HepG2 (cell line): ENCODE results near the gene OR6C75. TPM values are rescaled to one million over a fixed set of nuclear protein-coding genes. Genes with fewer than 3 reads are reported as not detected.

ENCODE experiments used
- ATAC-seq: fragments of 200-7000 bp; cut with Tn5 transposase; 3 replicates; pipeline ENCODE4 v1.9.1; 2020; ENCODE audit warnings: mild to moderate bottlenecking, moderate library complexity
- BruUV-seq: library from RNA; stranded (reverse); fragments of 400-500 nt; replicated peaks from 2 replicates; lab custom pipeline; 2021; lab: Mats Ljungman, UMichigan
- CTCF ChIA-PET: fragments of 300-600 bp; formaldehyde crosslinking; extraction: SDS; loops from one replicate; lab custom pipeline; 2021; ENCODE audit warnings: low total read pairs, inconsistent platforms, low intra/inter-chr PET ratio; lab: Yijun Ruan, JAX
- POLR2A ChIA-PET: fragments of 350-600 bp; sonication (Branson Sonifier 250); formaldehyde crosslinking; loops from one replicate; lab custom pipeline; 2020; ENCODE audit warnings: antibody characterized with exemption, inconsistent platforms; lab: Yijun Ruan, JAX
- DNase-seq: peaks from one replicate; pipeline ENCODE4 v3.0.0-alpha.2; 2015; ENCODE audit warnings: low spot score
- FAIRE-seq: peaks from 3 replicates; lab custom pipeline; 2011; peaks lifted over from hg19 to GRCh38; lab: Jason Lieb, UNC
- H2AFZ ChIP-seq: one replicate; pipeline ENCODE4 v1.6.1; 2011; ENCODE audit warnings: low read length, inconsistent platforms
- H3K27ac ChIP-seq: fragments of 300-600 bp; 3 replicates; pipeline ENCODE4 v1.8.0; 2011; ENCODE audit warnings: mixed run types, mild to moderate bottlenecking, mixed read lengths, low read length, inconsistent platforms; ENCODE audit not compliant: insufficient read depth; ENCODE audit errors: extremely low read length
- H3K27me3 ChIP-seq, 2 experiments: fragments of 200-600 bp in 1 of 2; 2 replicates in 1 of 2; 3 replicates in 1 of 2; pipeline versions ENCODE4 v1.6.0 to v1.8.0; 2011; ENCODE audit warnings: low read length in 2 of 2, mild to moderate bottlenecking in 2 of 2, moderate library complexity in 2 of 2, inconsistent platforms in 1 of 2; ENCODE audit not compliant: insufficient read depth in 2 of 2, control insufficient read depth in 1 of 2
- H3K36me3 ChIP-seq, 2 experiments: fragments of 200-600 bp in 1 of 2; replicated peaks in 1 of 2; 2 replicates in 1 of 2; 3 replicates in 1 of 2; pipeline versions ENCODE4 v1.5.1 to v1.8.0; 2011; ENCODE audit warnings: low read length in 2 of 2, inconsistent platforms in 1 of 2; ENCODE audit not compliant: insufficient read depth in 2 of 2, control insufficient read depth in 1 of 2
- H3K4me1 ChIP-seq: 2 replicates; pipeline ENCODE4 v1.5.1; 2012; ENCODE audit warnings: low read length, inconsistent platforms; ENCODE audit not compliant: insufficient read depth
- H3K4me2 ChIP-seq: 2 replicates; pipeline ENCODE4 v1.6.0; 2011; ENCODE audit warnings: low read depth, low read length, inconsistent platforms
- H3K4me3 ChIP-seq, 3 experiments: fragments of 200-600 bp in 1 of 3; sonication (generic), shearing (Covaris generic) in 1 of 3; replicated peaks in 1 of 3; 2 replicates each; pipeline ENCODE4 v1.5.1; 2011 to 2016; ENCODE audit warnings: low read length in 3 of 3, inconsistent platforms in 2 of 3, low read depth in 2 of 3, mild to moderate bottlenecking in 2 of 3, control low read depth in 1 of 3, mixed read lengths in 1 of 3; ENCODE audit not compliant: insufficient read depth in 1 of 3
- H3K79me2 ChIP-seq: one replicate; pipeline ENCODE4 v1.6.1; 2011; ENCODE audit warnings: low read length, inconsistent platforms; ENCODE audit not compliant: insufficient read depth
- H3K9ac ChIP-seq: 2 replicates; pipeline ENCODE4 v1.6.0; 2011; ENCODE audit warnings: mild to moderate bottlenecking, low read depth, low read length, inconsistent platforms; ENCODE audit not compliant: insufficient read depth
- H3K9me3 ChIP-seq: 2 replicates; pipeline ENCODE4 v1.5.1; 2012; ENCODE audit warnings: mild to moderate bottlenecking, low read length
- H4K20me1 ChIP-seq: 2 replicates; pipeline ENCODE4 v1.6.0; 2011; ENCODE audit warnings: inconsistent platforms, mild to moderate bottlenecking, low read length, moderate library complexity; ENCODE audit not compliant: insufficient read depth
- GFI1 ChIP-seq: sonication (generic); formaldehyde crosslinking; IDR thresholded peaks from 2 replicates; pipeline ENCODE4 v1.5.0; 2020; ENCODE audit warnings: missing genetic modification reagents, mild to moderate bottlenecking, borderline replicate concordance
- HDAC2 ChIP-seq: sonication (generic); formaldehyde crosslinking; IDR thresholded peaks from 2 replicates; pipeline ENCODE4 v1.4.0; 2020; ENCODE audit warnings: missing genetic modification reagents
- MXD3 ChIP-seq: IDR thresholded peaks from 2 replicates; pipeline ENCODE4 v1.6.1; 2016; ENCODE audit warnings: mild to moderate bottlenecking, missing biosample characterization, missing genetic modification reagents
- PHF8 ChIP-seq: sonication (generic); formaldehyde crosslinking; IDR thresholded peaks from 2 replicates; pipeline ENCODE4 v1.5.0; 2020; ENCODE audit warnings: missing genetic modification reagents
- THAP11 ChIP-seq: IDR thresholded peaks from 2 replicates; pipeline ENCODE4 v1.6.1; 2016; ENCODE audit warnings: missing biosample characterization, missing genetic modification reagents
- ZNF20 ChIP-seq: sonication (generic); formaldehyde crosslinking; IDR thresholded peaks from 2 replicates; pipeline ENCODE4 v1.4.0; 2020; ENCODE audit warnings: mild to moderate bottlenecking, moderate library complexity, missing genetic modification reagents
- ZNF224 ChIP-seq: sonication (generic); formaldehyde crosslinking; IDR thresholded peaks from 2 replicates; pipeline ENCODE4 v1.5.0; 2020; ENCODE audit warnings: mild to moderate bottlenecking, missing genetic modification reagents
- ZNF329 ChIP-seq: sonication (generic); formaldehyde crosslinking; IDR thresholded peaks from 2 replicates; pipeline ENCODE4 v1.9.0; 2021; ENCODE audit warnings: low read depth, mild to moderate bottlenecking, missing genetic modification reagents
- ZNF577 ChIP-seq: sonication (generic); formaldehyde crosslinking; IDR thresholded peaks from 2 replicates; pipeline ENCODE4 v1.4.0; 2020; ENCODE audit warnings: mild to moderate bottlenecking, low read depth, missing genetic modification reagents, borderline replicate concordance
- ZNF703 ChIP-seq: sonication (generic); formaldehyde crosslinking; IDR thresholded peaks from 2 replicates; pipeline ENCODE4 v1.5.1; 2020; ENCODE audit warnings: missing genetic modification reagents, mild to moderate bottlenecking, moderate library complexity, borderline replicate concordance
- WGBS: methylation state at CpG from one replicate; pipeline ENCODE4 v1.1.6; 2017; ENCODE audit warnings: low lambda C conversion rate; 5-methylcytosine and 5-hydroxymethylcytosine counted together
- in situ Hi-C: cut with HindIII; loops from 2 replicates; pipeline ENCODE4 v1.10.0; 2017; ENCODE audit warnings: low pct_unique_long_range_greater_than_20kb; ENCODE audit not compliant: extremely low pct_ligation_motif_present
- intact Hi-C: fragments of 100-400 bp; cut with micrococcal nuclease; formaldehyde crosslinking; loops from one replicate; pipeline ENCODE4 v1.10.0; 2022; ENCODE audit not compliant: unreplicated experiment
- polyA plus RNA-seq, 8 experiments: library from polyadenylated mRNA; depleted of rRNA in 3 of 8; stranded (reverse) in 7 of 8; unstranded in 1 of 8; fragments of >200 nt; fragmentation: Illumina TruSeq in 4 of 8; extraction: Trizol in 4 of 8; gene quantifications; 2 replicates each; pipeline versions ENCODE4 v1.2.1 to v1.2.3, GENCODE V29; 2011 to 2016; ENCODE audit warnings: low read depth in 4 of 8, missing spikeins in 1 of 8, mixed read lengths in 1 of 8; ENCODE audit not compliant: insufficient read depth in 1 of 8
- total RNA-seq, 5 experiments: library from RNA; depleted of rRNA; stranded (reverse); fragments of >200 nt; fragmentation: Illumina TruSeq; extraction: Trizol; gene quantifications; 2 replicates each; pipeline ENCODE4 v1.2.3, GENCODE V29; 2016; ENCODE audit warnings: low read depth in 1 of 5

The OR6C75 gene
- total and polyA plus RNA-seq, 2 of the 13 experiments (the other 11 are each of a cell fraction or from before 2014, with no cell fraction given): not detected

GRCh38 chr12:55392032-55392795 is 29.4 kb downstream of the OR6C75 start:
- no peaks in the 10 kb centered on the region for H3K4me1 ChIP-seq
- no peak for TF ChIP-seq ZNF329
- TF ChIP-seq THAP11 (CRISPR knock-in tag): no peak
- TF ChIP-seq ZNF577: no peak
- no peak for TF ChIP-seq ZNF703 (CRISPR knock-in tag)
- no peak for TF ChIP-seq HDAC2 (CRISPR knock-in tag)
- TF ChIP-seq ZNF20: no peak
- no peak for TF ChIP-seq GFI1
- TF ChIP-seq MXD3 (CRISPR knock-in tag): no peak
- TF ChIP-seq PHF8 (CRISPR knock-in tag): no peak
- TF ChIP-seq ZNF224 (CRISPR knock-in tag): no peak
- TF ChIP-seq, all 625 proteins: peak for 0
- Histone ChIP-seq H3K9me3 (no peaks in the 10 kb centered on the region), H3K79me2 (no peaks in the 10 kb centered on the region), H3K36me3 (no peaks in the 10 kb centered on the region), H4K20me1 (no peaks in the 10 kb centered on the region), H3K9ac (no peak overlapping the region), H3K4me2 (no peak overlapping the region), H3K27ac (no peak overlapping the region), H3K4me3 (no peak overlapping the region), H2AFZ (no peak overlapping the region), H3K27me3 (no peaks in the 10 kb centered on the region)
- intact Hi-C loops: no loop called here
- no peak for ATAC-seq
- no peak for FAIRE-seq
- CTCF ChIA-PET: no interaction called here
- in situ Hi-C loops: no loop called here
- no peak for DNase-seq
- WGBS: 36% methylated on average over 4 of the region's 23 CpGs
- BruUV-seq: no TSS peak
- POLR2A ChIA-PET: no interaction called here
